SK-N-MC (cell line): ENCODE results near the gene MCM9.

Source experiments
- EZH2 ChIP-seq: fragments of 200-600 bp; sonication (generic); IDR thresholded peaks from one replicate; pipeline ENCODE4 v1.6.1; 2017; ENCODE audit warnings: antibody characterized with exemption
- POLR2AphosphoS5 ChIP-seq: IDR thresholded peaks from 2 replicates; pipeline ENCODE4 v1.6.1; 2012; ENCODE audit warnings: mild to moderate bottlenecking, low read depth, low read length, borderline replicate concordance

DNA sequence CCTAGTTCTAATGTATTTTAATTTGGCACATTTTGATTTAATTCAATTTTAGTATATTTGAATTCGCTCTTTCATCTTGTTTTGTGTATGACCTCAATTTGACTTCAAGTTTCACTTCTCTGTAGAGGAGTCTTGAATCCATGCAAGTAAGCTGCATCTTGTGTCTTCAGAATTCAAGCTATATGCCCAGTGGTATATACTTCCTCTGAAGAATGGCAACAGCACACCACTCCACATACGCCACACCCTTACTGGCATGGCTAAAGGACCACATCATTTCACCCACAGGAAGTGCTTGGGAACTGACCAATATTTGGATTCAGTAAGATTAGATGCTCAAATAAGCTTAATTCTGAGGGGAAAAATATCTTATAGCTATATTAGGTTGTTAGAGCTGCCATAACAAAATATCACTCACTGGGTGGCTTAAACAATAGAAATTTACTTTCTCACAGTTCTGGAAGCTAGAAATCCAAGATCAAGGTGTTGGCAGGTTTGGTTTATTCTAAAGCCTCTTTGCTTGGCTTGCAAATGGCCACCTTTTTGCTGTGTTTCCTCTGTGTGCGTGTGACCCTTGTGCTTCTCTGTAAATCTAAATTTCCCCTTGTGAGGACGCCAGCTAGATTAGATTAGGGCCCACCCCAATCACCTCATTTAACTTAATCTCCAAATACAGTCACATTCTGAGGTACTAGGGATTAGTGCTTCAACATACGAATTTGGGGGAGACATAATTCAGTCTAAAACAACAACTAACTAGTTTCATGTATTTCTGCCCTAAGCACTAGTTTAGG is 43.8 kb downstream of the MCM9 start:
- no peak for TF ChIP-seq EZH2
- TF ChIP-seq POLR2AphosphoS5, result no peak
